Cardiac septum (tissue), 1 donor: Measurements from ENCODE around the gene GALNT16. TPM values are rescaled to one million over a fixed set of nuclear protein-coding genes. Genes with fewer than 3 reads are reported as not detected.
"Not testable (repeated sequence)": the region's sequence is repeated elsewhere in the genome, so short reads cannot be mapped to it uniquely, and the experiment has no call there.

Experiments used
- DNase-seq: peaks from one replicate; pipeline ENCODE4 v3.0.0-alpha.2; 2020; ENCODE audit warnings: low spot score
- intact Hi-C: fragments of 100-400 bp; cut with DNase I; formaldehyde crosslinking; loops from one replicate; pipeline ENCODE4 v1.14.0; 2022
- long read RNA-seq: library from polyadenylated mRNA; unstranded; transcript quantifications from one replicate; pipeline ENCODE4 v2.0.0, GENCODE V29; 2021
- total RNA-seq: library from RNA; stranded (reverse); fragmentation: NEBNext Ultra II Directional; extraction: Animal tissue kit (Norgen Biotek cat#: 25700); gene quantifications from one replicate; pipeline ENCODE4 v1.2.1, GENCODE V29; 2021
- donor health status: DM: no; HTN: no; CAD: no.

The GALNT16 gene
- 25.8 TPM for total RNA-seq
- long read RNA-seq, full-length matches to known transcripts, result 14 of 32 reads
- long read RNA-seq, partial matches to known transcripts, result 7 of 32 reads
- long read RNA-seq, other reads (novel, unspliced or antisense), result 11 of 32 reads

GRCh38 chr14:69259527-69260189 lies at the start of gene GALNT16:
TSS of gene GALNT16 (plus strand) at chr14:69260158. CDS start at chr14:69260291, 133 bp downstream.
- no peak for DNase-seq
- intact Hi-C loops, result loop anchor here (5.0 kb wide), 2 partner anchors 58 to 88 kb away; no protein-coding TSS in a partner anchor

GRCh38 chr14:69214393-69214792 lies 45.6 kb upstream of the GALNT16 start:
- no peak for DNase-seq
- intact Hi-C loops, result no loop called here

DNA sequence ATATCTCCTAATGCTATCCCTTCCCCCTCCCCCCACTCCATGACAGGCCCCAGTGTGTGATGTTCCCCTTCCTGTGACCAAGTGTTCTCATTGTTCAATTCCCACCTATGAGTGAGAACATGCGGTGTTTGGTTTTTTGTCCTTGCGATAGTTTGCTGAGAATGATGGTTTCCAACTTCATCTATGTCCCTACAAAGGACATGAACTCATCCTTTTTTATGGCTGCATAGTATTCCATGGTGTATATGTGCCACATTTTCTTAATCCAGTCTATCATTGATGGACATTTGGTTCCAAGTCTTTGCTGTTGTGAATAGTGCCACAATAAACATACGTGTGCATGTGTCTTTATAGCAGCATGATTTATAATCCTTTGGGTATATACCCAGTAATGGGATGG lies 42.3 kb upstream of the GALNT16 start:
- intact Hi-C loops, result not testable (repeated sequence)

DNA sequence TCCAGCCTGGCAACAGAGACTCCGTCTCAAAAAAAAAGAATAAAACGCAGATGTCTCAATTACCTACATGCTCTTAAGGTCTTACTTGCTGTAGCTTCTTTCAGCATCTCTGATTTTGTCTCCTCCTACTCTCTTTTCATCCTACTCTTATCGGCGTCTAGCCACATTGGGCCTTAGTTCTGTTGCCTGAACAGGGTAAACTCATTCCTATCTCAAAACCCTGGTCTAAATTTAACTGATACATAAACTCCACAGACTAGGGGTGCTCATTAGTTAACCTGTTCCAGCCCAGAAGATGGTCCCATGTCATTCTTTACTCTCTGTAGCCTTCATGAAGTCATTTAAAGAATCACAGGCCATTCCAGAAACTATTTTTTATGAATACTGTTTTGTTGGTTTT lies 35.0 kb upstream of the GALNT16 start:
- DNase-seq, result no peak
- intact Hi-C loops, result loop anchor here (5.0 kb wide), 1 partner anchor 98 kb away; no protein-coding TSS in a partner anchor

More for the DNA sequence above, 42.3 kb upstream of the GALNT16 start:
- DNase-seq, result not testable (repeated sequence)

GRCh38 chr14:69226178-69226577 lies 33.8 kb upstream of the GALNT16 start:
- intact Hi-C loops, result loop anchor here (5.0 kb wide), 1 partner anchor 99 kb away; no protein-coding TSS in a partner anchor
- DNase-seq, result no peak

- DNase-seq, result no peak
Observed at GRCh38 chr14:69226736-69227135, 33.2 kb upstream of the GALNT16 start.

DNA sequence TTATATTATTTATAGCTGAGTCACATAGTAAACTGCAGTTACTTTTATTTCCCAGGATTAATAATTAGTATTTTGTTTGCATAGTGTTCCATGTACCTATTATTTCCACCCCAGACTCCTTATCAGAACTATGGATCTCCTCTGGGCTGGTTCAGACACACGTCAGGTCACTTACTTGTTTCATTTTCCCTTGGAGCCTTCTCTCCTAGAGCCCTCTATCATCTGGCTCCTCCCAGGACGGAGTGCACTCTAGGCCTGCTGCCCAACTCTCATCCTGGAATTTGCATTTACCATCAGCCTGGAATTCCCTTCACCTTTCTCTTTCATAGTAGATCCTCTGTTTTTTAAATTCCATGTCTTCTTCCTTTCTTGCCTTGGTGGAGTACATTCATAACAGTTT lies 28.5 kb upstream of the GALNT16 start:
- intact Hi-C loops, result no loop called here

More at GRCh38 chr14:69226736-69227135, 33.2 kb upstream of the GALNT16 start:
- intact Hi-C loops, result loop anchor here (5.0 kb wide), 1 partner anchor 99 kb away; no protein-coding TSS in a partner anchor

GRCh38 chr14:69232388-69232787 lies 27.6 kb upstream of the GALNT16 start:
- intact Hi-C loops, result no loop called here
- DNase-seq, result no peak

More for the DNA sequence above, 28.5 kb upstream of the GALNT16 start:
- no peak for DNase-seq

DNA sequence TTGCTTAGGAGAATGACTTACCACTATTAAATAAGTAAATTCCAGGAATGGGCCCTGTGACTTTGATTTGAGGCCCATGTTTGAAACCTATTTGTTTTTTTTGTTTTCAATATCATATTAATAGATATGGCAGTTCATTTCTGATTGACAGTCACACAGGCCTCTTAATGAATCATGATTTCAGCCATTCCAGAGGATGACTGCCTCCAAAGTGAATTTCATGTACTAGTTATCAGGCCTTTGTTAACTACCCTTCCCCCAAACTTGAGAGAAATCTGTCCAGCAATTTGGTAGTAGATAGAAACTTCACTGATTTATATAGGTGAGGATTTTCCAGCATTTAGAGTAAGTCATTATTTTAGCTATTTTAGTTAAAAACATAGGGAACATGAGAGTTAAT lies 25.9 kb upstream of the GALNT16 start:
- DNase-seq, result no peak
- intact Hi-C loops, result no loop called here

DNA sequence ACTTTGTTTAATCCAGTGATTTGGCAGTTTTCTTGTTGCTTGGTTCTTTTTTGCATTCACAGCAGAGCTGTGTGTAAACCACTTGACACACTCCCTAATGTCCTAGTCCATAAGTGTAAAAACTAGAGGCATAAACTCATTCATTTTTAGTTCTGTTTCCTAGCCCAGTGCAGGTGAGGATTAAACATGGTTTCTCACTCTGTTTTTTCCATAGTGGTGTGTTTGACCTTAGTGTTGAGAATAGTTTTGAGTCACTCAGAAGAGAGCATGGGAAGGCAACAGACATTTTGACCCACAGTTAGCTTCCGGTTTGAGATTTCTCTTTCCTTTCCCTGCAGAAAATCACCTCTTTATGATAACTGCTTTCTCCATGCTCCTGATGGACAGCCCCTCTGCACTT lies 24.2 kb upstream of the GALNT16 start:
- DNase-seq, result no peak
- intact Hi-C loops, result no loop called here

DNA sequence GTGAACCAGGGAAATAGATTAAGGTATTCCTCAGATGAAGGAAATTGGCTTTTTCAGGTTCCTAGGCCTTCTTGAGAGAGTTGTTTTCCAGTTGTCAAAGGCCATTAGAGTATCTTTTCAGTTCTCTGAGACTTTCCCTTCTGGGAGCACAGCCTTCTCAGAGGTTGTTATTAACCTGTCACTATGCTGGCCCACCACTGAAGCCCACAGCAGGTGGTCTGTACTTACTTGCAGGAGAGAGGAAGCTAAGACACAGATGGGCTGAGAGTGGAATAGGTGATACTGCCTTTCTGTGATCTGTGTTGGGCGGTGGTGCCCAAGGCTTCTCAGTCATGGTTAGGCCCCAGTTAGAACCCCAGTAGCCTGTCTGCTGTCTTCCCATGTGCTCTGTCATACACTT lies 22.8 kb upstream of the GALNT16 start:
- intact Hi-C loops, result no loop called here
- DNase-seq, result no peak

GRCh38 chr14:69237584-69237983 lies 22.4 kb upstream of the GALNT16 start:
- intact Hi-C loops, result no loop called here
- no peak for DNase-seq

GRCh38 chr14:69238883-69239282 lies 21.1 kb upstream of the GALNT16 start:
- intact Hi-C loops, result no loop called here
- no peak for DNase-seq

- intact Hi-C loops, result loop anchor here (2.0 to 5.0 kb wide), 5 partner anchors 47 to 220 kb away; partner anchors contain the start of gene DCAF5
- no peak for DNase-seq
Observed at GRCh38 chr14:69240527-69241173, 19.3 kb upstream of the GALNT16 start.

GRCh38 chr14:69241577-69241976 lies 18.4 kb upstream of the GALNT16 start:
- intact Hi-C loops, result loop anchor here (2.0 to 5.0 kb wide), 5 partner anchors 46 to 219 kb away; partner anchors contain the start of gene DCAF5
- DNase-seq, result no peak

DNA sequence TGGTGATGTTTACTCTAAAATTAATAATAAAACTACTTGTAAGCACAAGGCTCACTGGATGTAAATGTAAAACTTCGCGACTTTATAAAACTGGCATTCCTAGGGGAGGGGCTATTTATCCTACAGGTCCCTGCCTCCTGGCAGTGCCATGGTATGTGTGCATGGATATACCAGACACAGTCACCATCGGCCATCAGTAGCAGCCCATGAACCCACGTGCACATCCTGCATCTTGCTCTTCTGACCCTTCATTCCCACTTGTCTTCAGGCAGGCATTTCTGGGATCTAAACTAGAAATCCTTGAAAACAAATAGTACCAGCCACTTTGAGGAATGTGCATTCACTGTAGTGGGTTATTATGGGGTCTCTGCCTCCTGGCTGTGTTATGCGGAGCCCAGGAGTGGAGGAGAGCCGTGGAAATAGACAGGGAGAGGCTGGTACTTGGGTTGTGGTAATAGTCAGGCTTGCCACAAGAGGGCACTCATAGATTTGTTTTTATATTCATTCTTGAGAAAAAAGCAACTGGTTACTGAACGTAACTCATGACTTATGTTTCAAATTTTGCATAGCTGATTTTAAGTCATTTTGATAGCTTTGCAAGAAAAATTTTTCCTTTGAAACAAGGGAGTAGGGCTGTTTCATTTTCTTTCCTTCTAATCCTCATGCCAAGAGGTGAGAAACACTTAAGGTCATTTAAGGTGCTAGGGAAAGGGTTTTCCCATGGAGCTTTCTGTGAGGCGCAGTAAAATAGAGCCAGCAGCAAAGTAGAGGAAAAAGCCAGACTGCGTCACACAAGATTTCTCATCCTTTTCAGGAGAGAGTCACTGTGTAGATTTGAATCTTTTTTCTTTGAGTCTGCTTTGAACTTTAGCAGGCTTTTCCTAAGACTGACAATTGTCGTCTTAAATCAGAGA lies 17.4 kb upstream of the GALNT16 start:
- no peak for DNase-seq
- intact Hi-C loops, result loop anchor here (5.0 kb wide), 4 partner anchors 45 to 120 kb away; partner anchors contain the start of gene DCAF5

DNA sequence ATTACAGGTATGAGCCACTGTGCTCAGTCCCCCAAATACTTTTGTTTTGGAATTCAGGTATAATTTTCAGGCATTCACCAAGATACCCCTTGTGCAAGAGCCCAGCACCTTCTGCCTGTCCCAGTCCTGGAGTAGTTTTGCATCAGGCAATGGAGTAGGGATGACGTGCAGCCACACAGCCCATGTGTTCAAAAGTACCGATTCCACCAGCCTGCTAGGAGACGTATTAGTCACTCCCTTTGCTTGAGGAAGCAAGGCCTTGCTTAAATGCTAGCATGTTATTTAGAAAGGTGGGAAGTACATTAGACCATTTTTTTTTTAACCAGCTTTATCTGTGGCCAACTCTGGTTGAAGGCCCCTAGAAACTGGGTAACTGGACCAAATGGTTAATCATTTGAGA lies 15.0 kb upstream of the GALNT16 start:
- intact Hi-C loops, result loop anchor here (5.0 kb wide), 4 partner anchors 42 to 117 kb away; partner anchors contain the start of gene DCAF5
- no peak for DNase-seq

- intact Hi-C loops, result no loop called here
- DNase-seq, result no peak
Observed at GRCh38 chr14:69246331-69246730, 13.6 kb upstream of the GALNT16 start.

DNA sequence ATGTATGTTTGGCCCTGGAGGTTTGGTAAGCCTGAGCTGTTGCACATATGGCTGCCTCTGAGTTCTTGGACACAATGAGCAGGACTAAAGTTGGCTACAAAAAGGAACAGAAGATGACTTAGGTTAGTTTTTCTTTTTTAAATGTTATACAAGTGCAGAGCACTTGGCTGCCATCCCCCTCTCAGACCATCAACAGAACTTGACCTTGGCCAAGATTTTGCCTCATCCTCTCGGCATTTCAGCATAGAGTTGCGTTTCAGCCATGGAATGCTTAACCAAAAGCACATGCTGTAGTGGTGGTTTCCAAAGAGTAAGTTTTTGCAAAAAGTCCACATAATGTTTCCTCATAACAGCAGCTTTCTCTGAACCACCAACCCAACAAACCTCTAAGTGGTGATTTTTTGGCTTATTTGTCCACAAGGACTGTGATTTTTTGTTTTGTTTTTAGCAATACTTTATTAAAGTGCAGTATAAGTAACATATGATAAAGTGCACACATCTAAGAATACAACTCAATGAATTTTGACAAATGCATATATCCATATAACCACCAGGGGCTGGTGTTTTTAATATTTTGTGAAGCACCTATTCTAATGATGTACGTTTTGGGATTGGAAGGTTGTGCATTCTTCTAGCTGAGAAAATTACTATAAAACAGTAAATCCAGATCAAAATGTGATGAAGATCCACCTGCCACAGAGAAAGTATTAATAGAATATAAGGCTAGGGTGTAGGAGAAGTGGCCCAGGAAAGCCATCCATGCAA lies 12.1 kb upstream of the GALNT16 start:
- no peak for DNase-seq
- intact Hi-C loops, result no loop called here
